Adrenal gland (tissue), 12 donors: Measurements from ENCODE around the gene FIGLA. TPM values are rescaled to one million over a fixed set of nuclear protein-coding genes. Genes with fewer than 3 reads are reported as not detected.

Experiments
- DNase-seq, 7 donors: peaks; one replicate each; pipeline ENCODE4 v3.0.0-alpha.2; 2019 to 2020
- H3K27ac ChIP-seq, 5 donors: fragments of 200-600 bp; sonication (generic) in 4 of 5; 1 replicate in 3 of 5; 2 replicates in 2 of 5; pipeline versions ENCODE4 v1.5.1 to v1.8.0; 2016 to 2020; ENCODE audit warnings: mild to moderate bottlenecking in 1 of 5
- H3K27me3 ChIP-seq: fragments of 200-600 bp; 2 replicates; pipeline ENCODE4 v1.8.0; 2021
- H3K36me3 ChIP-seq, 2 donors: fragments of 200-600 bp; replicated peaks in 1 of 2; 1 replicate in 1 of 2; 2 replicates in 1 of 2; pipeline versions ENCODE4 v1.5.1 to v1.8.0; 2018 to 2022
- H3K4me1 ChIP-seq, 2 donors: fragments of 200-600 bp; replicated peaks in 1 of 2; 1 replicate in 1 of 2; 2 replicates in 1 of 2; pipeline versions ENCODE4 v1.5.1 to v1.8.0; 2018 to 2021
- H3K4me3 ChIP-seq, 4 donors: fragments of 200-600 bp; sonication (generic) in 3 of 4; one replicate each; pipeline ENCODE4 v1.5.1; 2016 to 2018
- H3K9me3 ChIP-seq, 3 donors: fragments of 200-600 bp; sonication (generic) in 1 of 3; replicated peaks in 1 of 3; 1 replicate in 2 of 3; 2 replicates in 1 of 3; pipeline versions ENCODE4 v1.5.1 to v1.8.0; 2016 to 2021
- POLR2A ChIP-seq, 2 donors: fragments of 450-650 bp; IDR thresholded peaks; one replicate each; pipeline ENCODE4 v1.6.1; 2017; ENCODE audit warnings: antibody characterized with exemption in 2 of 2, mild to moderate bottlenecking in 2 of 2, moderate library complexity in 1 of 2
- WGBS, 4 donors: extraction: QIAGEN DNeasy Blood & Tissue Kit in 2 of 4; methylation state at CpG; one replicate each; pipeline versions ENCODE4 v1.1.5 to v1.1.7; 2013 to 2017; 5-methylcytosine and 5-hydroxymethylcytosine counted together
- intact Hi-C, 2 donors: fragments of 100-400 bp; cut with DNase I; formaldehyde crosslinking; loops; one replicate each; pipeline versions ENCODE4 v1.14.1 to v1.15.0; 2022 to 2023
- polyA plus RNA-seq, 3 donors: library from polyadenylated mRNA; stranded (reverse); fragments of 200-250 nt in 2 of 3; fragments of 350-450 nt in 1 of 3; fragmentation: Illumina TruSeq in 1 of 3; extraction: RNeasy Lipid Tissue Mini Kit (QIAGEN cat#74804) in 1 of 3; gene quantifications; one replicate each; pipeline ENCODE4 v1.2.3, GENCODE V29; 2013 to 2014
- total RNA-seq, 9 donors: library from RNA; depleted of rRNA in 4 of 9; stranded (reverse); fragments of >200 nt in 4 of 9; fragments of 120-200 nt in 1 of 9; fragmentation: NEBNext Ultra II Directional in 1 of 9; extraction: Animal tissue kit (Norgen Biotek cat#: 25700) in 1 of 9; gene quantifications; one replicate each; pipeline versions ENCODE4 v1.1.0 to v1.2.4, GENCODE V29; 2013 to 2023
- TF ChIP-seq, protein P1 (sequence below), 6 experiments: fragments of 450-650 bp in 4 of 6; fragments of 200-600 bp in 2 of 6; sonication (generic) in 1 of 6; IDR thresholded peaks; 1 replicate in 5 of 6; 2 replicates in 1 of 6; pipeline versions ENCODE4 v1.5.1 to v1.8.0; 2016 to 2021; ENCODE audit warnings: antibody characterized with exemption in 6 of 6, mild to moderate bottlenecking in 2 of 6, moderate library complexity in 1 of 6
- donor health status: healthy with polysubstance abuse.
- donor health status: Bipolar disorder and iron deficiency.
- donor health status: DM: yes; HTN: yes; CAD: no.
- donor health status: DM: no; HTN: no; CAD: no.
- donor health status: DM: no; HTN: no; CAD: no.
- donor health status: DM: yes; HTN: yes; CAD: no.

FIGLA gene
- total and polyA plus RNA-seq, 12 donors = not detected

GRCh38 chr2:70738159-70738558 lies 52.3 kb downstream of the FIGLA start:
- no peak overlapping the region for H3K4me3 ChIP-seq
- 42 to 69% (median 62%) methylated on average over 2 of the region's 2 CpGs for WGBS, 4 donors
- no peak for DNase-seq
- H3K9me3 ChIP-seq = no peaks in the 10 kb centered on the region
- intact Hi-C loops = no loop called here
- no peak for TF ChIP-seq POLR2A (IDR thresholded peaks at IDR 0.05)
- TF ChIP-seq, protein P1, sequence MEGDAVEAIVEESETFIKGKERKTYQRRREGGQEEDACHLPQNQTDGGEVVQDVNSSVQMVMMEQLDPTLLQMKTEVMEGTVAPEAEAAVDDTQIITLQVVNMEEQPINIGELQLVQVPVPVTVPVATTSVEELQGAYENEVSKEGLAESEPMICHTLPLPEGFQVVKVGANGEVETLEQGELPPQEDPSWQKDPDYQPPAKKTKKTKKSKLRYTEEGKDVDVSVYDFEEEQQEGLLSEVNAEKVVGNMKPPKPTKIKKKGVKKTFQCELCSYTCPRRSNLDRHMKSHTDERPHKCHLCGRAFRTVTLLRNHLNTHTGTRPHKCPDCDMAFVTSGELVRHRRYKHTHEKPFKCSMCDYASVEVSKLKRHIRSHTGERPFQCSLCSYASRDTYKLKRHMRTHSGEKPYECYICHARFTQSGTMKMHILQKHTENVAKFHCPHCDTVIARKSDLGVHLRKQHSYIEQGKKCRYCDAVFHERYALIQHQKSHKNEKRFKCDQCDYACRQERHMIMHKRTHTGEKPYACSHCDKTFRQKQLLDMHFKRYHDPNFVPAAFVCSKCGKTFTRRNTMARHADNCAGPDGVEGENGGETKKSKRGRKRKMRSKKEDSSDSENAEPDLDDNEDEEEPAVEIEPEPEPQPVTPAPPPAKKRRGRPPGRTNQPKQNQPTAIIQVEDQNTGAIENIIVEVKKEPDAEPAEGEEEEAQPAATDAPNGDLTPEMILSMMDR (IDR thresholded peaks at IDR 0.05) = no peak
- no peaks in the 10 kb centered on the region for H3K4me1 ChIP-seq
- H3K27me3 ChIP-seq = peaks cover 4% of the 10 kb centered on the region
- H3K36me3 ChIP-seq = no peaks in the 10 kb centered on the region
- no peak overlapping the region for H3K27ac ChIP-seq

- Histone ChIP-seq H3K27me3 (peaks cover 4% of the 10 kb centered on the region), H3K27ac (no peak overlapping the region), H3K9me3 (no peaks in the 10 kb centered on the region), H3K4me3 (no peak overlapping the region), H3K4me1 (no peaks in the 10 kb centered on the region), H3K36me3 (no peaks in the 10 kb centered on the region)
- DNase-seq = no peak
- TF ChIP-seq, protein P1 (IDR thresholded peaks at IDR 0.05) = no peak
- no peak for TF ChIP-seq POLR2A (IDR thresholded peaks at IDR 0.05)
- intact Hi-C loops = no loop called here
- 42 to 65% (median 62%) methylated on average over 2 of the region's 2 CpGs for WGBS, 4 donors
Observed at GRCh38 chr2:70735071-70735470, 55.4 kb downstream of the FIGLA start.

DNA sequence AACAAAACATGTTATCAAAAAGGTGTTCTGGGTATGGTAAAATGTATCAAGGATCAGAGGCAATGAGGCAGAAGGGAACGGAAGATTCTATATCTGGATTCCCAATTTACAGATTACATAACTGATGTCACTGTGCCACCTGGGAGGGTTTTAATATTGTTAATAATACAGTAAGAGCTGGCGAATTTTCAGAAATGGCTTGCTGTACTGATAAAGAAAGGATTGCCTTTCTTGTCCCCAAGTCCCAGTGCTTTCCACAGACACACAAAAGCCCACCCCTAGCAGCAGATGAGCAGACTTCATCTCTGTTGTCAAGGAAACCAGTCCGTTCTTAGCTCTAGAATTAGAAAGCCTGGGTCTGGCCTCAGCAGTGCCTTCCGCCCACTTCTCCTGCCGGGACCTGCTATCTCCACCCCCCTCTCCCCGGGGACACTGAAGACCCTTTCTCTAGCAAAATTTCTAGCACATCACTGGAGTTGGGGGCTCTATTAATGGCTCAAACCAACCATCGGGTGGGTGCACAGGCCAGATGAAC lies 56.7 kb downstream of the FIGLA start:
- no peak overlapping the region for H3K27ac ChIP-seq
- H3K9me3 ChIP-seq = no peaks in the 10 kb centered on the region
- no peaks in the 10 kb centered on the region for H3K4me1 ChIP-seq
- H3K36me3 ChIP-seq = no peaks in the 10 kb centered on the region
- H3K27me3 ChIP-seq = peaks cover 4% of the 10 kb centered on the region
- no peak for DNase-seq
- intact Hi-C loops = no loop called here
- 43 to 52% (median 50%) methylated on average over 7 of the region's 7 CpGs for WGBS, 4 donors
- TF ChIP-seq, protein P1 (IDR thresholded peaks at IDR 0.05) = no peak
- TF ChIP-seq POLR2A (IDR thresholded peaks at IDR 0.05) = no peak
- no peak overlapping the region for H3K4me3 ChIP-seq

DNA sequence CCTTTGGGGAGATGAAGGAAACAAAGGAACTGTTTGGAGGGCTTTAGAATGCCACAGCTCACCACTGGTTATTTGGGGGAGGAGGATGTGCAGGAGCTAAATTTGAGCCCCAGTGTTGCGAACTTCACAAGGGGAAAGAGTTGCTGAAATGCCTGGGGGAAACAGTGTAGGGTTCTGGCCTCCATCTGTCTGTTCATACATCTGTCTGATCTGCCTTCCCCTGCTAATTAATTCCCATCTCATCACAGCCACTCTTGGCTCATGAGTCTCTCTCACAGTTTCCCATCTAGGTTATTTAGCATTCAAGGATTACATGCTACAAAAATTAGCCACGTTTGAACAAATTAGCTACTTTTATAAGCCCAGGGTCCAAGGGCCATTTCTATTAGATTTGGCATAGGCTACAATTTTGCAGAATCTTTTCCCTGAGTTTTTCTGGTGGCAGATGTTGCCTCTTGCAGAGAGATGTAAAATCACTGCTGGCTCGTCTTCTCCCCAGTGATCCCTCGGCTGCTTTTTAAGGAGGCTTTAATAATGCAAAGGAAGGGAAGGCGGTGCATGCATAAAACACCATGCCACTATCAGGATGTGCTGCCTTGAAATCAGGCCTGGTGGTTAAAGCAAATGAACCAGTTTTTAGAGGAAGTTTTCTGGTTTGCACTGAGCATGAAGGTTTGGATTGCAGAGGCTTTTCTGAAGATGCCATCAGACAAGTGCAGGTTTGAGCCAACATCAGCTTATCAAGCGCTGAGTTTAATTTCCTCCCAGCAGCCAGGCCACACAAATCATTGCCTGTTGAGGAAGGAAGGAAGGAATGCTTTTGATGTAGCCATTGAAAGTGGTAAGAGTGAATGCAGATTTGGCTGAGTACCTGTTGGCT lies 57.4 kb downstream of the FIGLA start:
- no peaks in the 10 kb centered on the region for H3K9me3 ChIP-seq
- 53 to 65% (median 58%) methylated on average over 6 of the region's 6 CpGs for WGBS, 4 donors
- no peak overlapping the region for H3K4me3 ChIP-seq
- no peak overlapping the region for H3K27ac ChIP-seq
- intact Hi-C loops = no loop called here
- H3K4me1 ChIP-seq = no peaks in the 10 kb centered on the region
- TF ChIP-seq, protein P1 (IDR thresholded peaks at IDR 0.05) = no peak
- no peak for TF ChIP-seq POLR2A (IDR thresholded peaks at IDR 0.05)
- DNase-seq = no peak
- H3K36me3 ChIP-seq = no peaks in the 10 kb centered on the region
- H3K27me3 ChIP-seq = peaks cover 4% of the 10 kb centered on the region
